Measurements from ENCODE around the gene SMNDC1. TPM values are rescaled to one million over a fixed set of nuclear protein-coding genes. Genes with fewer than 3 reads are reported as not detected.
A peak's percentile ranks its signal among the peaks of the same experiment; 100 is the strongest.
"Not testable (repeated sequence)": the region's sequence is repeated elsewhere in the genome, so short reads cannot be mapped to it uniquely, and the experiment has no call there.

The SMNDC1 gene
- total RNA-seq, 2 experiments from 2014 or later: 44.2 to 56.7 TPM

GRCh38 chr10:110284262-110284661 is 20.5 kb downstream of the SMNDC1 start:
- DNase-seq: no peak
- POLR2A ChIA-PET: no interaction called here
- H3K27ac Mint-ChIP-seq: no peak overlapping the region
- intact Hi-C loops (cut with DNase I, micrococcal nuclease): no loop called here
- H3K36me3 Mint-ChIP-seq (ENCODE audit: low read depth): peaks cover 25% of the 10 kb centered on the region
- CTCF ChIA-PET: interaction anchor here (1.6 to 4.8 kb wide), 4 partner anchors 10 to 146 kb away, joined by 5 to 24 read pairs (median 7); partner anchors contain the start of gene MXI1
- peaks cover 4% of the 10 kb centered on the region for H3K4me1 Mint-ChIP-seq
- no peaks in the 10 kb centered on the region for H3K27me3 Mint-ChIP-seq
- no peak overlapping the region for H3K4me3 Mint-ChIP-seq
- no peaks in the 10 kb centered on the region for H3K9me3 Mint-ChIP-seq (ENCODE audit: low read depth)
- ATAC-seq: no peak

GRCh38 chr10:110279407-110279986 is 25.2 kb downstream of the SMNDC1 start:
- H3K9me3 Mint-ChIP-seq (ENCODE audit: low read depth): no peaks in the 10 kb centered on the region
- no peak overlapping the region for H3K4me3 Mint-ChIP-seq
- H3K27ac Mint-ChIP-seq: no peak overlapping the region
- ChIA-PET CTCF (interaction anchor here (0.8 to 4.2 kb wide), 33 partner anchors 10 to 331 kb away, joined by 3 to 52 read pairs (median 4); partner anchors contain the start of genes MXI1 and SMNDC1), POLR2A (interaction anchor here (0.7 kb wide), 1 partner anchor 147 kb away, joined by 3 read pairs; no protein-coding TSS in a partner anchor)
- intact Hi-C loops (cut with DNase I, micrococcal nuclease): loop anchor here (1.0 to 5.0 kb wide), 5 partner anchors 53 to 302 kb away; no protein-coding TSS in a partner anchor
- DNase-seq (peak; percentile 60), ATAC-seq (peak; percentile 51)
- H3K27me3 Mint-ChIP-seq: no peaks in the 10 kb centered on the region
- H3K4me1 Mint-ChIP-seq: peaks cover 23% of the 10 kb centered on the region
- peaks cover 10% of the 10 kb centered on the region for H3K36me3 Mint-ChIP-seq (ENCODE audit: low read depth)

GRCh38 chr10:110278562-110279406 is 25.9 kb downstream of the SMNDC1 start:
- intact Hi-C loops (cut with DNase I, micrococcal nuclease): loop anchor here (1.0 to 5.0 kb wide), 5 partner anchors 52 to 301 kb away; no protein-coding TSS in a partner anchor
- ChIA-PET CTCF (interaction anchor here (0.5 to 4.2 kb wide), 35 partner anchors 9 to 1951 kb away, joined by 3 to 52 read pairs (median 4); partner anchors contain the start of genes MXI1 and SMNDC1), POLR2A (interaction anchor here (0.7 kb wide), 1 partner anchor 146 kb away, joined by 3 read pairs; no protein-coding TSS in a partner anchor)
- DNase-seq: no peak
- H3K27ac Mint-ChIP-seq: no peak overlapping the region
- H3K27me3 Mint-ChIP-seq: no peaks in the 10 kb centered on the region
- no peak for ATAC-seq
- H3K4me1 Mint-ChIP-seq: peaks cover 30% of the 10 kb centered on the region
- H3K36me3 Mint-ChIP-seq (ENCODE audit: low read depth): peaks cover 6% of the 10 kb centered on the region
- H3K9me3 Mint-ChIP-seq (ENCODE audit: low read depth): no peaks in the 10 kb centered on the region
- no peak overlapping the region for H3K4me3 Mint-ChIP-seq

GRCh38 chr10:110277591-110277990 is 27.1 kb downstream of the SMNDC1 start:
- no peak for ATAC-seq
- ChIA-PET CTCF (interaction anchor here (1.4 to 1.8 kb wide), 2 partner anchors 114 to 131 kb away, joined by 4 to 5 read pairs; no protein-coding TSS in a partner anchor), POLR2A (no interaction called here)
- H3K27ac Mint-ChIP-seq: no peak overlapping the region
- DNase-seq: no peak
- H3K36me3 Mint-ChIP-seq (ENCODE audit: low read depth): peaks cover 6% of the 10 kb centered on the region
- no peak overlapping the region for H3K4me3 Mint-ChIP-seq
- H3K27me3 Mint-ChIP-seq: no peaks in the 10 kb centered on the region
- H3K4me1 Mint-ChIP-seq: peaks cover 39% of the 10 kb centered on the region
- intact Hi-C loops (cut with DNase I, micrococcal nuclease): loop anchor here in 1 of 2 experiments (5.0 kb wide), 1 partner anchor 300 kb away; no protein-coding TSS in a partner anchor
- H3K9me3 Mint-ChIP-seq (ENCODE audit: low read depth): no peaks in the 10 kb centered on the region

GRCh38 chr10:110276603-110277002 is 28.1 kb downstream of the SMNDC1 start:
- Mint-ChIP-seq H3K4me3 (no peak overlapping the region), H3K9me3 (ENCODE audit: low read depth) (no peaks in the 10 kb centered on the region)
- intact Hi-C loops (cut with DNase I, micrococcal nuclease): loop anchor here in 1 of 2 experiments (5.0 kb wide), 1 partner anchor 299 kb away; no protein-coding TSS in a partner anchor

DNA sequence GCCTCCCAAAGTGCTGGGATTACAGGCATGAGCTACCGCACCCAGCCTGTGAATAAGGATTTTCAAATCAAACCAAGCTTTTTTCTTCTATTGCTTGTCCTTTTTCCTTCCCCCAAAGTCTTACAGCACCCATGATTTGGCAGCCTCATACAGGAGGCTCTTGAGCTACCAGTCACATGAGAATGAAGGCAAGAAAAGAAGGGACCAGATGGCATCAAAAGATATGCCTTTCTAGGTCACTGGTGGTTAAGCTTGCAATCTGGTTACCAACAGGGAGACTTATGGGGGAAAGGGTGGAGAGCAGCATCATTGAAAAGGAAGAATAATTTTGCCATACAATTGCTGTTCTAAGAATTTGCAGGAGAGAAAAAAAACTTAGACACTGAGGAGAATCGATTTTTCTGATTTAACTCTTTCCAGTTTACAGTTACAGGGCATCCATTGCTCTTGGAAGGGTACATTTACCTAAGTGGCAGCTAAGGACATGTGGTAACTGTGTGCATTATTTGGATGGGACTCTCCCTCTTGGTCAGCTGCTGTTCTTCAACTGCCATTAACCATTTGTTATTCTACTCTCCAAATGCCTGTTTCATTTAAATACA is 29.5 kb downstream of the SMNDC1 start:
- Mint-ChIP-seq H3K27me3 (no peaks in the 10 kb centered on the region), H3K27ac (no peak overlapping the region), H3K4me1 (peaks cover 44% of the 10 kb centered on the region), H3K36me3 (ENCODE audit: low read depth) (peaks cover 3% of the 10 kb centered on the region), H3K9me3 (ENCODE audit: low read depth) (no peaks in the 10 kb centered on the region), H3K4me3 (no peak overlapping the region)
- ATAC-seq (no peak), DNase-seq (no peak)
- ChIA-PET CTCF (interaction anchor here (1.0 to 4.1 kb wide), 10 partner anchors 10 to 142 kb away, joined by 4 to 17 read pairs (median 6); partner anchors contain the start of gene MXI1), POLR2A (no interaction called here)
- intact Hi-C loops (cut with DNase I, micrococcal nuclease): loop anchor here in 1 of 2 experiments (5.0 kb wide), 1 partner anchor 298 kb away; no protein-coding TSS in a partner anchor

More at GRCh38 chr10:110276603-110277002, 28.1 kb downstream of the SMNDC1 start:
- DNase-seq (no peak), ATAC-seq (no peak)
- POLR2A ChIA-PET: interaction anchor here (0.6 kb wide), 1 partner anchor 116 kb away, joined by 4 read pairs; no protein-coding TSS in a partner anchor
- Mint-ChIP-seq H3K36me3 (ENCODE audit: low read depth) (peaks cover 6% of the 10 kb centered on the region), H3K4me1 (peaks cover 38% of the 10 kb centered on the region), H3K27me3 (no peaks in the 10 kb centered on the region), H3K27ac (no peak overlapping the region)
- CTCF ChIA-PET: no interaction called here

- H3K27ac Mint-ChIP-seq: no peak overlapping the region
- ChIA-PET CTCF (interaction anchor here (1.0 to 4.1 kb wide), 11 partner anchors 9 to 141 kb away, joined by 4 to 17 read pairs (median 6); partner anchors contain the start of gene MXI1), POLR2A (no interaction called here)
- intact Hi-C loops (cut with DNase I, micrococcal nuclease): loop anchor here in 1 of 2 experiments (5.0 kb wide), 1 partner anchor 297 kb away; no protein-coding TSS in a partner anchor
- H3K4me1 Mint-ChIP-seq: peaks cover 49% of the 10 kb centered on the region
- no peak for ATAC-seq
- H3K9me3 Mint-ChIP-seq (ENCODE audit: low read depth): no peaks in the 10 kb centered on the region
- peaks cover 3% of the 10 kb centered on the region for H3K36me3 Mint-ChIP-seq (ENCODE audit: low read depth)
- no peak for DNase-seq
- no peaks in the 10 kb centered on the region for H3K27me3 Mint-ChIP-seq
- H3K4me3 Mint-ChIP-seq: no peak overlapping the region
Measured at GRCh38 chr10:110274647-110275046, 30.1 kb downstream of the SMNDC1 start.

- POLR2A ChIA-PET: no interaction called here
- Mint-ChIP-seq H3K36me3 (ENCODE audit: low read depth) (no peaks in the 10 kb centered on the region), H3K4me1 (peaks cover 50% of the 10 kb centered on the region), H3K27me3 (no peaks in the 10 kb centered on the region), H3K9me3 (ENCODE audit: low read depth) (no peaks in the 10 kb centered on the region), H3K27ac (no peak overlapping the region), H3K4me3 (no peak overlapping the region)
- CTCF ChIA-PET: interaction anchor here (0.6 to 4.1 kb wide), 14 partner anchors 8 to 141 kb away, joined by 3 to 17 read pairs (median 6); partner anchors contain the start of gene MXI1
- ATAC-seq: no peak
- intact Hi-C loops (cut with DNase I, micrococcal nuclease): no loop called here
- no peak for DNase-seq
Measured at GRCh38 chr10:110274072-110274627, 30.6 kb downstream of the SMNDC1 start.

GRCh38 chr10:110273474-110273873 is 31.2 kb downstream of the SMNDC1 start:
- peaks cover 51% of the 10 kb centered on the region for H3K4me1 Mint-ChIP-seq
- H3K4me3 Mint-ChIP-seq: no peak overlapping the region
- ChIA-PET CTCF (interaction anchor here (0.6 to 4.1 kb wide), 11 partner anchors 8 to 389 kb away, joined by 3 to 17 read pairs (median 5); partner anchors contain the start of gene MXI1), POLR2A (no interaction called here)
- no peaks in the 10 kb centered on the region for H3K36me3 Mint-ChIP-seq (ENCODE audit: low read depth)
- intact Hi-C loops (cut with DNase I, micrococcal nuclease): no loop called here
- peak; percentile 57 for ATAC-seq
- no peaks in the 10 kb centered on the region for H3K9me3 Mint-ChIP-seq (ENCODE audit: low read depth)
- peak; percentile 65 for DNase-seq
- peak overlapping the region; percentile 66 for H3K27ac Mint-ChIP-seq
- no peaks in the 10 kb centered on the region for H3K27me3 Mint-ChIP-seq

DNA sequence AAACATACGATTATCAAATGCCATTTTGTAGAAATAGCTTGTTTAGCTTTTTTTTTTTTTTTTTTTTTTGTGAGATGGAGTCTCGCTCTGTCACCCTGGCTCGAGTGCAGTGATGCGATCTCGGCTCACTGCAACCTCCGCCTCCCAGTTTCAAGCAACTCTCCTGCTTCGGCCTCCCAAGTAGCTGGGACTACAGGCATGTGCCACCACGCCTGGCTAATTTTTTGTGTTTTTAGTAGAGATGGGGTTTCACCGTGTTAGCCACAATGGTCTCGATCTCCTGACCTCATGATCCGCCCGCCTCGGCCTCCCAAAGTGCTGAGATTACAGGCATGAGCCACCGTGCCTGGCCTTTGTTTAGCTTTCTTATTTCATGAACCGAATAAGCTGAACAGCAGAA is 31.7 kb downstream of the SMNDC1 start:
- peaks cover 53% of the 10 kb centered on the region for H3K4me1 Mint-ChIP-seq
- H3K9me3 Mint-ChIP-seq (ENCODE audit: low read depth); DNase-seq; intact Hi-C loops (cut with DNase I, micrococcal nuclease); H3K4me3 Mint-ChIP-seq; H3K27ac Mint-ChIP-seq; H3K27me3 Mint-ChIP-seq; H3K36me3 Mint-ChIP-seq (ENCODE audit: low read depth); ATAC-seq; POLR2A ChIA-PET: not testable (repeated sequence)
- CTCF ChIA-PET: interaction anchor here (0.6 to 4.1 kb wide), 8 partner anchors 7 to 389 kb away, joined by 3 to 17 read pairs (median 4); no protein-coding TSS in a partner anchor
